ENCODE data around the gene ZBTB7C.

GRCh38 chr18:48405978-48406377 is 3.2 kb downstream of the ZBTB7C start:
- TF ChIP-seq POLR2A (IDR thresholded peaks at IDR 0.05), result no peak
- TF ChIP-seq, protein P1, sequence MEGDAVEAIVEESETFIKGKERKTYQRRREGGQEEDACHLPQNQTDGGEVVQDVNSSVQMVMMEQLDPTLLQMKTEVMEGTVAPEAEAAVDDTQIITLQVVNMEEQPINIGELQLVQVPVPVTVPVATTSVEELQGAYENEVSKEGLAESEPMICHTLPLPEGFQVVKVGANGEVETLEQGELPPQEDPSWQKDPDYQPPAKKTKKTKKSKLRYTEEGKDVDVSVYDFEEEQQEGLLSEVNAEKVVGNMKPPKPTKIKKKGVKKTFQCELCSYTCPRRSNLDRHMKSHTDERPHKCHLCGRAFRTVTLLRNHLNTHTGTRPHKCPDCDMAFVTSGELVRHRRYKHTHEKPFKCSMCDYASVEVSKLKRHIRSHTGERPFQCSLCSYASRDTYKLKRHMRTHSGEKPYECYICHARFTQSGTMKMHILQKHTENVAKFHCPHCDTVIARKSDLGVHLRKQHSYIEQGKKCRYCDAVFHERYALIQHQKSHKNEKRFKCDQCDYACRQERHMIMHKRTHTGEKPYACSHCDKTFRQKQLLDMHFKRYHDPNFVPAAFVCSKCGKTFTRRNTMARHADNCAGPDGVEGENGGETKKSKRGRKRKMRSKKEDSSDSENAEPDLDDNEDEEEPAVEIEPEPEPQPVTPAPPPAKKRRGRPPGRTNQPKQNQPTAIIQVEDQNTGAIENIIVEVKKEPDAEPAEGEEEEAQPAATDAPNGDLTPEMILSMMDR (IDR thresholded peaks at IDR 0.05), result no peak
